SK-N-SH (cell line): ENCODE results near the gene PREPL. TPM values are rescaled to one million over a fixed set of nuclear protein-coding genes. Genes with fewer than 3 reads are reported as not detected.

Source experiments
- CTCF ChIA-PET: fragments of 300-600, 350-600 bp; formaldehyde crosslinking; extraction: SDS; loops from one replicate; lab custom pipeline; 2021; lab: Yijun Ruan, JAX
- POLR2A ChIA-PET: fragments of 350-600 bp; sonication (Branson Sonifier 250); formaldehyde crosslinking; extraction: SDS; loops from one replicate; lab custom pipeline; 2020; ENCODE audit warnings: antibody characterized with exemption, inconsistent platforms; lab: Yijun Ruan, JAX
- DNase-seq: peaks from one replicate; pipeline ENCODE4 v3.0.0; 2012
- H2AFZ ChIP-seq: fragments of 200-600 bp; sonication (generic); 2 replicates; pipeline ENCODE4 v1.8.1; 2016; ENCODE audit warnings: antibody characterized with exemption, mild to moderate bottlenecking, low read depth
- H3F3A ChIP-seq: fragments of 200-600 bp; sonication (generic); replicated peaks from 2 replicates; pipeline ENCODE3; 2016; ENCODE audit warnings: antibody characterized with exemption, mild to moderate bottlenecking; ENCODE audit not compliant: insufficient read depth
- H3K27ac ChIP-seq, 2 experiments: fragments of 200-500 bp in 1 of 2; fragments of 200-600 bp in 1 of 2; sonication (Bioruptor generic) in 1 of 2; sonication (generic), shearing (Covaris generic) in 1 of 2; 2 replicates each; pipeline versions ENCODE4 v1.5.1 to v1.6.1; 2014 to 2016; ENCODE audit warnings: low read depth in 2 of 2, inconsistent platforms in 1 of 2, low read length in 1 of 2, mild to moderate bottlenecking in 1 of 2, mixed read lengths in 1 of 2
- H3K27me3 ChIP-seq: fragments of 200-600 bp; sonication (generic), shearing (Covaris generic); 2 replicates; pipeline ENCODE4 v1.6.1; 2016; ENCODE audit warnings: mixed run types; ENCODE audit not compliant: insufficient read depth
- H3K36me3 ChIP-seq, 2 experiments: fragments of 200-500 bp in 1 of 2; fragments of 200-600 bp in 1 of 2; sonication (Bioruptor generic) in 1 of 2; sonication (generic) in 1 of 2; replicated peaks in 1 of 2; 2 replicates each; pipeline versions ENCODE3 to v1.5.1; 2014 to 2016; ENCODE audit warnings: low read length in 1 of 2, mild to moderate bottlenecking in 1 of 2; ENCODE audit not compliant: insufficient read depth in 2 of 2, control insufficient read depth in 1 of 2
- H3K4me1 ChIP-seq, 2 experiments: fragments of 200-500 bp in 1 of 2; fragments of 200-600 bp in 1 of 2; sonication (Bioruptor generic) in 1 of 2; sonication (generic), shearing (Covaris generic) in 1 of 2; 2 replicates each; pipeline versions ENCODE4 v1.5.1 to v1.6.1; 2014 to 2016; ENCODE audit warnings: low read depth in 1 of 2, low read length in 1 of 2, mixed run types in 1 of 2; ENCODE audit not compliant: insufficient read depth in 2 of 2, control insufficient read depth in 1 of 2
- H3K4me2 ChIP-seq: fragments of 200-600 bp; sonication (generic), shearing (Covaris generic); 2 replicates; pipeline ENCODE4 v1.6.1; 2017; ENCODE audit warnings: mixed run types
- H3K4me3 ChIP-seq, 2 experiments: fragments of 200-500 bp in 1 of 2; fragments of 200-600 bp in 1 of 2; sonication (Bioruptor generic) in 1 of 2; sonication (generic), shearing (Covaris generic) in 1 of 2; 2 replicates each; pipeline versions ENCODE4 v1.5.1 to v1.8.1; 2014 to 2016; ENCODE audit warnings: low read depth in 2 of 2, inconsistent platforms in 1 of 2, low read length in 1 of 2, mild to moderate bottlenecking in 1 of 2, mixed read lengths in 1 of 2, moderate library complexity in 1 of 2
- H3K79me2 ChIP-seq: fragments of 200-600 bp; sonication (generic); 2 replicates; pipeline ENCODE4 v1.8.1; 2017; ENCODE audit warnings: mild to moderate bottlenecking; ENCODE audit not compliant: insufficient read depth
- H3K9ac ChIP-seq: fragments of 200-600 bp; sonication (generic); 2 replicates; pipeline ENCODE4 v1.6.1; 2017; ENCODE audit warnings: mixed run types
- H3K9me2 ChIP-seq: fragments of 200-600 bp; sonication (generic); 2 replicates; pipeline ENCODE4 v1.6.1; 2017; ENCODE audit warnings: mixed run types
- H3K9me3 ChIP-seq: fragments of 200-600 bp; sonication (generic); 2 replicates; pipeline ENCODE4 v1.6.1; 2017; ENCODE audit warnings: mixed run types, mild to moderate bottlenecking, moderate library complexity
- H4K20me1 ChIP-seq: fragments of 200-600 bp; sonication (generic); 2 replicates; pipeline ENCODE4 v1.6.1; 2017; ENCODE audit warnings: mild to moderate bottlenecking, mixed run types; ENCODE audit not compliant: insufficient read depth
- CHD2 ChIP-seq: fragments of 150-350 bp; IDR thresholded peaks from 2 replicates; pipeline ENCODE4 v1.6.1; 2018; ENCODE audit warnings: low read length; ENCODE audit not compliant: partially characterized antibody
- ELF1 ChIP-seq: IDR thresholded peaks from 2 replicates; pipeline ENCODE4 v1.4.0; 2012
- EP300 ChIP-seq, 2 experiments: IDR thresholded peaks; 2 replicates each; pipeline versions ENCODE4 v1.4.0 to v1.6.1; 2012; ENCODE audit warnings: borderline replicate concordance in 1 of 2, low read depth in 1 of 2, low read length in 1 of 2
- EZH2phosphoT487 ChIP-seq: fragments of 200-600 bp; sonication (generic); IDR thresholded peaks from 2 replicates; pipeline ENCODE4 v1.6.1; 2017; ENCODE audit warnings: low read depth, mixed run types, mild to moderate bottlenecking, antibody characterized with exemption, moderate library complexity, borderline replicate concordance
- FOXM1 ChIP-seq: IDR thresholded peaks from 2 replicates; pipeline ENCODE4 v1.4.0; 2012; ENCODE audit warnings: low read depth, mild to moderate bottlenecking
- MEF2A ChIP-seq: IDR thresholded peaks from 2 replicates; pipeline ENCODE4 v1.4.0; 2012; ENCODE audit warnings: low read depth, borderline replicate concordance
- MXI1 ChIP-seq: IDR thresholded peaks from 2 replicates; pipeline ENCODE4 v1.6.1; 2012; ENCODE audit warnings: mild to moderate bottlenecking, low read depth, low read length, improper control_type of control experiment
- NRF1 ChIP-seq: IDR thresholded peaks from 2 replicates; pipeline ENCODE4 v1.6.1; 2012; ENCODE audit warnings: low read depth, mild to moderate bottlenecking, low read length
- RAD21 ChIP-seq: IDR thresholded peaks from 2 replicates; pipeline ENCODE4 v1.6.1; 2012; ENCODE audit warnings: mild to moderate bottlenecking, low read length
- RFX5 ChIP-seq: IDR thresholded peaks from 2 replicates; pipeline ENCODE4 v1.6.1; 2012; ENCODE audit warnings: mild to moderate bottlenecking, improper control_type of control experiment, low read length
- SMC3 ChIP-seq: IDR thresholded peaks from 2 replicates; pipeline ENCODE4 v1.6.1; 2012; ENCODE audit warnings: low read depth, low read length, improper control_type of control experiment
- TAF1 ChIP-seq: IDR thresholded peaks from 2 replicates; pipeline ENCODE4 v1.6.1; 2012; ENCODE audit warnings: low read depth, mild to moderate bottlenecking, low read length, moderate library complexity, borderline replicate concordance
- TCF12 ChIP-seq: IDR thresholded peaks from 2 replicates; pipeline ENCODE4 v1.4.0; 2012
- TEAD4 ChIP-seq: IDR thresholded peaks from 2 replicates; pipeline ENCODE4 v1.4.0; 2012; ENCODE audit warnings: mild to moderate bottlenecking, borderline replicate concordance; ENCODE audit not compliant: insufficient read depth
- WGBS: methylation state at CpG from one replicate; pipeline ENCODE4 v1.1.6; 2017; ENCODE audit warnings: low lambda C conversion rate; 5-methylcytosine and 5-hydroxymethylcytosine counted together
- polyA plus RNA-seq, 3 experiments: library from polyadenylated mRNA; depleted of rRNA; stranded (reverse); fragments of >200 nt; gene quantifications; 2 replicates each; pipeline ENCODE4 v1.2.3, GENCODE V29; 2012
- TF ChIP-seq, protein P1 (sequence below): IDR thresholded peaks from 2 replicates; pipeline ENCODE4; 2012
- TF ChIP-seq, protein P2 (sequence below): fragments of 150-350 bp; IDR thresholded peaks from 2 replicates; pipeline ENCODE4 v1.6.1; 2016; ENCODE audit warnings: mild to moderate bottlenecking, low read depth, low read length
- TF ChIP-seq, protein P3 (sequence below): fragments of 200-600 bp; sonication (generic); IDR thresholded peaks from 2 replicates; pipeline ENCODE4 v1.6.1; 2017; ENCODE audit warnings: antibody characterized with exemption, mild to moderate bottlenecking, moderate library complexity
- TF ChIP-seq, protein P4 (sequence below): IDR thresholded peaks from 2 replicates; pipeline ENCODE4 v1.4.0; 2012; ENCODE audit warnings: low read depth, borderline replicate concordance
- TF ChIP-seq, protein P5 (sequence below): IDR thresholded peaks from 2 replicates; pipeline ENCODE4 v1.4.0; 2012; ENCODE audit warnings: low read depth

The PREPL gene
- polyA plus RNA-seq, 1 of the 3 experiments (the other 2 are of a cell fraction): 22.6 TPM

DNA sequence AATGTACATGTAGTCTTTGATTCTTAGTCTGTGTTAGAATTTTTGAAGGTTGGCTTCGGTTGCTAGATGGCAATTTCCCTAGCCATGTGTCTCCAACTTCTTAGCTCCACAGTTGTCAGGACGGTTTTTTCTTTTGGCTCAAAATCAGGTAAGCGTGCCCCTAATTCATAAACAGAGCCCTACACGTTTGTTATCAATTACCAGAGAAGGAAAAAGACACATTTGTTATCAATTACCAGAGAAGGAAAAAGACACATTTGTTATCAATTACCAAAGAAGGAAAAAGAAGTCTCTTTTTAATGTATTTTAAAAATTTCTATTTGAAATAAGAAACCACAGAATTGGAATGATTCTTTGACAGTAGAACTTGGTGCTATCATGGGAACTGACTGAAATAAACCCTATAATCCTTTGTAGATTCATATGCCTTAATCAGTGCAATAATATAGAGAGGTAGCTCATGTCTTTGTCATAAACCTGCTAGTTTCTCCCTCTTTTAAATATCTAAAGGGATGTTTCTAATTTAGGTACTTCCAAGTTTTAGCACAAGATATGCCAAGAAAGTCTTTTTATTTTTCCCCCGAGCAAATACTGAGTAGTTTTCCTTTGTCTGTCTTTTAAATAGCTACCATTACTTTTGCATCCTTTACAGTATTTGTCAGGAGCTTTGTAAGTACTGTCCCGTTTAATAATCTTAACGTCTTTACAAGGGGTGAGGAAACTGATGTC is 36.3 kb upstream of the PREPL start:
- H3K9ac ChIP-seq: no peak overlapping the region
- no peak overlapping the region for H2AFZ ChIP-seq
- H3K27me3 ChIP-seq: no peaks in the 10 kb centered on the region
- peaks cover 0 to 8% of the 10 kb centered on the region in 2 experiments; a peak in 2 of 4 replicates for H3K4me1 ChIP-seq
- ChIA-PET POLR2A (no interaction called here), CTCF (interaction anchor here (0.9 to 20.3 kb wide), 8 partner anchors 10 to 1188 kb away, joined by 3 to 299 read pairs (median 8); partner anchors contain the start of genes CAMKMT and PREPL)
- no peaks in the 10 kb centered on the region for H3K36me3 ChIP-seq
- H3F3A ChIP-seq: no peaks in the 10 kb centered on the region
- no peaks in the 10 kb centered on the region for H4K20me1 ChIP-seq
- no peak overlapping the region for H3K4me3 ChIP-seq
- H3K9me2 ChIP-seq: no peaks in the 10 kb centered on the region
- no peaks in the 10 kb centered on the region for H3K9me3 ChIP-seq
- no peaks in the 10 kb centered on the region for H3K79me2 ChIP-seq
- 62% methylated on average over 7 of the region's 7 CpGs for WGBS
- no peak for DNase-seq
- H3K27ac ChIP-seq: peak overlapping the region in 1 of 2 experiments; percentile 18; a peak in 1 of 4 replicates
- TF ChIP-seq FOXM1: no peak
- no peak for TF ChIP-seq RFX5
- TF ChIP-seq EP300 (IDR thresholded peaks at IDR 0.05; ENCODE audit: borderline replicate concordance in 1 of 2, low read depth in 1 of 2, low read length in 1 of 2): no peak
- peak; percentile 66 for TF ChIP-seq TCF12
- TF ChIP-seq, protein P1, sequence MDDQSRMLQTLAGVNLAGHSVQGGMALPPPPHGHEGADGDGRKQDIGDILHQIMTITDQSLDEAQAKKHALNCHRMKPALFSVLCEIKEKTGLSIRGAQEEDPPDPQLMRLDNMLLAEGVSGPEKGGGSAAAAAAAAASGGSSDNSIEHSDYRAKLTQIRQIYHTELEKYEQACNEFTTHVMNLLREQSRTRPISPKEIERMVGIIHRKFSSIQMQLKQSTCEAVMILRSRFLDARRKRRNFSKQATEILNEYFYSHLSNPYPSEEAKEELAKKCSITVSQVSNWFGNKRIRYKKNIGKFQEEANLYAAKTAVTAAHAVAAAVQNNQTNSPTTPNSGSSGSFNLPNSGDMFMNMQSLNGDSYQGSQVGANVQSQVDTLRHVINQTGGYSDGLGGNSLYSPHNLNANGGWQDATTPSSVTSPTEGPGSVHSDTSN: no peak
- TF ChIP-seq NRF1: no peak
- TF ChIP-seq, all 33 proteins: peak for 1
- H3K4me2 ChIP-seq: no peak overlapping the region

DNA sequence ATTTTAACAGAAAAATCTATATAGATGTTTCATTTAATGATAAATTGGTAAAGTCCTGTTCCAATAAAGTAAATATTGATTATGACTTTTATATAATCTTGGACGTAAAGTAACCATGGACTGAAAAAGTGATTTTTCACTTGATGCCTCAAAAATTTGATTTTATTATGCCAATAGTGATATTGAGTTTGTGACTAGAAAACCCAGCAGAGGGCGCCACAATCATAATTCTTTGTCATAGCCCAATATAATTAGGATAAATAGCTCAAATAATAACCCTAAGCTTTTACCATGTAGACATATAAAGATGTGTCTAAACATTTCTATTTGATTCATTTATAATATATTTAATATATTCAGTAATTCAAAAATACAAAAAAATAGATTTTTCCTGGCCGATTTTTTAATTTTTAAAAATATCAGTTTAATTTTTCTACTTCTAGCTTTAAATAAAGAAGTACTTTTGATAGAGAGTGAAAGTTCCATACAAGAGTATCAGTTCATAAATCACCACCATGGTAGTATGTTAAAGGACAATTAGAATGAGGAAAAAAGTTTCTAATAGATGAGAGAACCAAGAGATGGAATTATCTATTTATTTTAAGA is 31.1 kb upstream of the PREPL start:
- H3K36me3 ChIP-seq: no peaks in the 10 kb centered on the region
- ChIA-PET POLR2A (interaction anchor here (1.0 to 1.1 kb wide), 2 partner anchors 563 to 581 kb away, joined by 3 read pairs; no protein-coding TSS in a partner anchor), CTCF (interaction anchor here (0.6 to 20.3 kb wide), 81 partner anchors 10 to 1181 kb away, joined by 3 to 299 read pairs (median 4); partner anchors contain the start of genes CAMKMT and PREPL)
- H3K4me2 ChIP-seq: no peak overlapping the region
- H3K9ac ChIP-seq: no peak overlapping the region
- H2AFZ ChIP-seq: no peak overlapping the region
- H3F3A ChIP-seq: no peaks in the 10 kb centered on the region
- H3K4me1 ChIP-seq: peaks cover 0 to 4% of the 10 kb centered on the region in 2 experiments; a peak in 2 of 4 replicates
- H3K79me2 ChIP-seq: no peaks in the 10 kb centered on the region
- H3K9me3 ChIP-seq: no peaks in the 10 kb centered on the region
- 14% methylated on average over 3 of the region's 3 CpGs for WGBS
- DNase-seq: peak; percentile 41
- no peaks in the 10 kb centered on the region for H4K20me1 ChIP-seq
- H3K27ac ChIP-seq: no peak overlapping the region
- peak overlapping the region in 1 of 2 experiments; percentile 24; a peak in 1 of 4 replicates for H3K4me3 ChIP-seq
- no peaks in the 10 kb centered on the region for H3K27me3 ChIP-seq
- no peaks in the 10 kb centered on the region for H3K9me2 ChIP-seq
- no peak for TF ChIP-seq CHD2
- TF ChIP-seq, protein P2, sequence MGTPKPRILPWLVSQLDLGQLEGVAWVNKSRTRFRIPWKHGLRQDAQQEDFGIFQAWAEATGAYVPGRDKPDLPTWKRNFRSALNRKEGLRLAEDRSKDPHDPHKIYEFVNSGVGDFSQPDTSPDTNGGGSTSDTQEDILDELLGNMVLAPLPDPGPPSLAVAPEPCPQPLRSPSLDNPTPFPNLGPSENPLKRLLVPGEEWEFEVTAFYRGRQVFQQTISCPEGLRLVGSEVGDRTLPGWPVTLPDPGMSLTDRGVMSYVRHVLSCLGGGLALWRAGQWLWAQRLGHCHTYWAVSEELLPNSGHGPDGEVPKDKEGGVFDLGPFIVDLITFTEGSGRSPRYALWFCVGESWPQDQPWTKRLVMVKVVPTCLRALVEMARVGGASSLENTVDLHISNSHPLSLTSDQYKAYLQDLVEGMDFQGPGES: no peak
- TF ChIP-seq, protein P3, sequence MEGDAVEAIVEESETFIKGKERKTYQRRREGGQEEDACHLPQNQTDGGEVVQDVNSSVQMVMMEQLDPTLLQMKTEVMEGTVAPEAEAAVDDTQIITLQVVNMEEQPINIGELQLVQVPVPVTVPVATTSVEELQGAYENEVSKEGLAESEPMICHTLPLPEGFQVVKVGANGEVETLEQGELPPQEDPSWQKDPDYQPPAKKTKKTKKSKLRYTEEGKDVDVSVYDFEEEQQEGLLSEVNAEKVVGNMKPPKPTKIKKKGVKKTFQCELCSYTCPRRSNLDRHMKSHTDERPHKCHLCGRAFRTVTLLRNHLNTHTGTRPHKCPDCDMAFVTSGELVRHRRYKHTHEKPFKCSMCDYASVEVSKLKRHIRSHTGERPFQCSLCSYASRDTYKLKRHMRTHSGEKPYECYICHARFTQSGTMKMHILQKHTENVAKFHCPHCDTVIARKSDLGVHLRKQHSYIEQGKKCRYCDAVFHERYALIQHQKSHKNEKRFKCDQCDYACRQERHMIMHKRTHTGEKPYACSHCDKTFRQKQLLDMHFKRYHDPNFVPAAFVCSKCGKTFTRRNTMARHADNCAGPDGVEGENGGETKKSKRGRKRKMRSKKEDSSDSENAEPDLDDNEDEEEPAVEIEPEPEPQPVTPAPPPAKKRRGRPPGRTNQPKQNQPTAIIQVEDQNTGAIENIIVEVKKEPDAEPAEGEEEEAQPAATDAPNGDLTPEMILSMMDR: peak; percentile 91
- TF ChIP-seq EZH2phosphoT487: no peak
- no peak for TF ChIP-seq ELF1
- TF ChIP-seq, protein P4, sequence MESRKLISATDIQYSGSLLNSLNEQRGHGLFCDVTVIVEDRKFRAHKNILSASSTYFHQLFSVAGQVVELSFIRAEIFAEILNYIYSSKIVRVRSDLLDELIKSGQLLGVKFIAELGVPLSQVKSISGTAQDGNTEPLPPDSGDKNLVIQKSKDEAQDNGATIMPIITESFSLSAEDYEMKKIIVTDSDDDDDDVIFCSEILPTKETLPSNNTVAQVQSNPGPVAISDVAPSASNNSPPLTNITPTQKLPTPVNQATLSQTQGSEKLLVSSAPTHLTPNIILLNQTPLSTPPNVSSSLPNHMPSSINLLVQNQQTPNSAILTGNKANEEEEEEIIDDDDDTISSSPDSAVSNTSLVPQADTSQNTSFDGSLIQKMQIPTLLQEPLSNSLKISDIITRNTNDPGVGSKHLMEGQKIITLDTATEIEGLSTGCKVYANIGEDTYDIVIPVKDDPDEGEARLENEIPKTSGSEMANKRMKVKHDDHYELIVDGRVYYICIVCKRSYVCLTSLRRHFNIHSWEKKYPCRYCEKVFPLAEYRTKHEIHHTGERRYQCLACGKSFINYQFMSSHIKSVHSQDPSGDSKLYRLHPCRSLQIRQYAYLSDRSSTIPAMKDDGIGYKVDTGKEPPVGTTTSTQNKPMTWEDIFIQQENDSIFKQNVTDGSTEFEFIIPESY: no peak
- no peak for TF ChIP-seq TEAD4
- no peak for TF ChIP-seq RFX5
- TF ChIP-seq MXI1: no peak
- TF ChIP-seq, protein P5, sequence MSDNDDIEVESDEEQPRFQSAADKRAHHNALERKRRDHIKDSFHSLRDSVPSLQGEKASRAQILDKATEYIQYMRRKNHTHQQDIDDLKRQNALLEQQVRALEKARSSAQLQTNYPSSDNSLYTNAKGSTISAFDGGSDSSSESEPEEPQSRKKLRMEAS: no peak
- no peak for TF ChIP-seq MEF2A
- peak; percentile 86 for TF ChIP-seq RAD21
- no peak for TF ChIP-seq FOXM1
- TF ChIP-seq EP300 (IDR thresholded peaks at IDR 0.05; ENCODE audit: borderline replicate concordance in 1 of 2, low read depth in 1 of 2, low read length in 1 of 2): no peak
- TF ChIP-seq TAF1: no peak
- peak; percentile 72 for TF ChIP-seq SMC3
